ENCODE measurements around the gene AMFR. TPM values are rescaled to one million over a fixed set of nuclear protein-coding genes. Genes with fewer than 3 reads are reported as not detected.

Gene AMFR
- total RNA-seq, 6 experiments from 2014 or later = 92.2 to 189 (median 137) TPM

GRCh38 chr16:56371660-56371937, 53.7 kb downstream of the AMFR start:
- DNase-seq (no peak), ATAC-seq (no peak)
- Histone ChIP-seq H3K27me3 (no peaks in the 10 kb centered on the region), H3K9me3 (no peaks in the 10 kb centered on the region), H3K36me3 (peaks cover 0 to 9% (median 4%) of the 10 kb centered on the region in 4 donors), H3K4me1 (peaks cover 0 to 43% (median 21%) of the 10 kb centered on the region in 4 donors), H3K27ac (peak overlapping the region; percentile 51 to 69 (median 55)), H3K4me3 (no peak overlapping the region)
- WGBS (ENCODE audit: insufficient coverage, low coverage, low lambda C conversion rate, missing lambda C conversion rate) = 100% methylated on average over 1 of the region's 1 CpG
- TF ChIP-seq CTCF (IDR thresholded peaks at IDR 0.05) = no peak
- TF ChIP-seq POLR2A (IDR thresholded peaks at IDR 0.05) = no peak
- intact Hi-C loops (cut with DNase I) = no loop called here

GRCh38 chr16:56370875-56371659, 54.3 kb downstream of the AMFR start:
- DNase-seq = peak; percentile 61 to 79 (median 72)
- intact Hi-C loops (cut with DNase I) = no loop called here
- Histone ChIP-seq H3K4me3 (no peak overlapping the region), H3K9me3 (no peaks in the 10 kb centered on the region), H3K4me1 (peaks cover 0 to 38% (median 18%) of the 10 kb centered on the region in 4 donors), H3K36me3 (peaks cover 0 to 13% (median 4%) of the 10 kb centered on the region in 4 donors), H3K27me3 (no peaks in the 10 kb centered on the region), H3K27ac (peak overlapping the region; percentile 51 to 69 (median 55))
- 13% methylated on average over 5 of the region's 6 CpGs for WGBS (ENCODE audit: insufficient coverage, low coverage, low lambda C conversion rate, missing lambda C conversion rate)
- peak; percentile 73 to 90 (median 76) for ATAC-seq
- no peak for TF ChIP-seq POLR2A (IDR thresholded peaks at IDR 0.05)

GRCh38 chr16:56370185-56370874, 55.0 kb downstream of the AMFR start:
- ATAC-seq (no peak), DNase-seq (no peak)
- peaks cover 0 to 33% (median 16%) of the 10 kb centered on the region in 4 donors for H3K4me1 ChIP-seq
- WGBS (ENCODE audit: insufficient coverage, low coverage, low lambda C conversion rate, missing lambda C conversion rate) = 63% methylated on average over 2 of the region's 2 CpGs
- H3K9me3 ChIP-seq = no peaks in the 10 kb centered on the region
- intact Hi-C loops (cut with DNase I) = no loop called here
- no peak for TF ChIP-seq POLR2A (IDR thresholded peaks at IDR 0.05)
- TF ChIP-seq CTCF (IDR thresholded peaks at IDR 0.05) = no peak
- H3K4me3 ChIP-seq = no peak overlapping the region
- H3K27me3 ChIP-seq = no peaks in the 10 kb centered on the region
- peaks cover 0 to 13% (median 4%) of the 10 kb centered on the region in 4 donors for H3K36me3 ChIP-seq
- peak overlapping the region in 2 of 3 donors; percentile 51 to 69 for H3K27ac ChIP-seq

- intact Hi-C loops (cut with DNase I) = no loop called here
- H3K36me3 ChIP-seq = peaks cover 0 to 23% (median 5%) of the 10 kb centered on the region in 4 donors
- peak overlapping the region in 2 of 3 donors; percentile 51 to 69 for H3K27ac ChIP-seq
- TF ChIP-seq POLR2A (IDR thresholded peaks at IDR 0.05) (no peak), CTCF (IDR thresholded peaks at IDR 0.05) (no peak)
- ATAC-seq (peak; percentile 76 to 84 (median 82)), DNase-seq (peak; percentile 53 to 89 (median 81))
- H3K9me3 ChIP-seq = no peaks in the 10 kb centered on the region
- WGBS (ENCODE audit: insufficient coverage, low coverage, low lambda C conversion rate, missing lambda C conversion rate) = 40% methylated on average over 5 of the region's 5 CpGs
- no peak overlapping the region for H3K4me3 ChIP-seq
- no peaks in the 10 kb centered on the region for H3K27me3 ChIP-seq
- H3K4me1 ChIP-seq = peaks cover 0 to 33% (median 16%) of the 10 kb centered on the region in 4 donors
These were observed 56.1 kb downstream of the AMFR start for GRCh38 chr16:56369202-56369601.

GRCh38 chr16:56368545-56368944, 56.8 kb downstream of the AMFR start:
- ATAC-seq (peak in 1 of 4 donors; percentile 12), DNase-seq (peak in 1 of 3 donors; percentile 46)
- intact Hi-C loops (cut with DNase I) = no loop called here
- Histone ChIP-seq H3K4me3 (no peak overlapping the region), H3K36me3 (peaks cover 0 to 30% (median 5%) of the 10 kb centered on the region in 4 donors), H3K27ac (peak overlapping the region in 2 of 3 donors; percentile 51 to 54), H3K4me1 (peaks cover 0 to 33% (median 16%) of the 10 kb centered on the region in 4 donors), H3K9me3 (no peaks in the 10 kb centered on the region), H3K27me3 (no peaks in the 10 kb centered on the region)
- 43% methylated on average over 2 of the region's 2 CpGs for WGBS (ENCODE audit: insufficient coverage, low coverage, low lambda C conversion rate, missing lambda C conversion rate)
- no peak for TF ChIP-seq CTCF (IDR thresholded peaks at IDR 0.05)
- no peak for TF ChIP-seq POLR2A (IDR thresholded peaks at IDR 0.05)

All from right lobe of liver (tissue), 6 donors.